Iris pigment epithelial cell (primary cell): ENCODE results near the gene TAGLN.
"Not testable (repeated sequence)": the region's sequence is repeated elsewhere in the genome, so short reads cannot be mapped to it uniquely, and the experiment has no call there.

Experiments
- DNase-seq: peaks from one replicate; pipeline ENCODE4 v3.0.0-alpha.2; 2011; ENCODE audit warnings: low read depth

TAGLN gene

GRCh38 chr11:117195761-117196160 is 3.4 kb upstream of the TAGLN start:
- DNase-seq = no peak

- DNase-seq = no peak
Measured at GRCh38 chr11:117197006-117197405, 2.2 kb upstream of the TAGLN start.

GRCh38 chr11:117197516-117198456 is 1.4 kb upstream of the TAGLN start:
- DNase-seq = no peak

- DNase-seq = no peak
Measured at GRCh38 chr11:117198613-117199012, 557 bp upstream of the TAGLN start.

- DNase-seq = no peak
Measured at GRCh38 chr11:117199916-117200812, 994 bp downstream of the TAGLN start.

- no peak for DNase-seq
Measured at GRCh38 chr11:117200813-117201657, 1.9 kb downstream of the TAGLN start.

- no peak for DNase-seq
Measured at GRCh38 chr11:117201658-117202305, 2.6 kb downstream of the TAGLN start.

GRCh38 chr11:117202386-117203068 is 3.4 kb downstream of the TAGLN start:
- no peak for DNase-seq

- no peak for DNase-seq
Measured at GRCh38 chr11:117203069-117203407, 3.9 kb downstream of the TAGLN start.

- DNase-seq = no peak
Measured at GRCh38 chr11:117204283-117205080, 5.3 kb downstream of the TAGLN start.

GRCh38 chr11:117205211-117205818 is 6.1 kb downstream of the TAGLN start:
- DNase-seq = no peak

GRCh38 chr11:117206111-117206510 is 6.9 kb downstream of the TAGLN start:
- DNase-seq = not testable (repeated sequence)

- not testable (repeated sequence) for DNase-seq
Measured at GRCh38 chr11:117206859-117207258, 7.7 kb downstream of the TAGLN start.

GRCh38 chr11:117207481-117207880 is 8.3 kb downstream of the TAGLN start:
- not testable (repeated sequence) for DNase-seq

- not testable (repeated sequence) for DNase-seq
Measured at GRCh38 chr11:117208710-117209109, 9.5 kb downstream of the TAGLN start.

GRCh38 chr11:117209351-117210125 is 10.4 kb downstream of the TAGLN start:
- peak; percentile 30 for DNase-seq

GRCh38 chr11:117210620-117211019 is 11.4 kb downstream of the TAGLN start:
- no peak for DNase-seq

GRCh38 chr11:117212697-117213355 is 13.7 kb downstream of the TAGLN start:
- no peak for DNase-seq
